ENCODE measurements around the gene NIN. TPM values are rescaled to one million over a fixed set of nuclear protein-coding genes. Genes with fewer than 3 reads are reported as not detected.
"Not testable (repeated sequence)": the region's sequence is repeated elsewhere in the genome, so short reads cannot be mapped to it uniquely, and the experiment has no call there.

The NIN gene
- total RNA-seq, 2 experiments from 2014 or later: 56.9 to 57.9 TPM

- intact Hi-C loops (cut with micrococcal nuclease): loop anchor here (2.0 to 10.0 kb wide), 5 partner anchors 37 to 959 kb away; partner anchors contain the start of genes ARF6 and SOS2
Measured at GRCh38 chr14:50823762-50824636, 7.0 kb downstream of the NIN start.

DNA sequence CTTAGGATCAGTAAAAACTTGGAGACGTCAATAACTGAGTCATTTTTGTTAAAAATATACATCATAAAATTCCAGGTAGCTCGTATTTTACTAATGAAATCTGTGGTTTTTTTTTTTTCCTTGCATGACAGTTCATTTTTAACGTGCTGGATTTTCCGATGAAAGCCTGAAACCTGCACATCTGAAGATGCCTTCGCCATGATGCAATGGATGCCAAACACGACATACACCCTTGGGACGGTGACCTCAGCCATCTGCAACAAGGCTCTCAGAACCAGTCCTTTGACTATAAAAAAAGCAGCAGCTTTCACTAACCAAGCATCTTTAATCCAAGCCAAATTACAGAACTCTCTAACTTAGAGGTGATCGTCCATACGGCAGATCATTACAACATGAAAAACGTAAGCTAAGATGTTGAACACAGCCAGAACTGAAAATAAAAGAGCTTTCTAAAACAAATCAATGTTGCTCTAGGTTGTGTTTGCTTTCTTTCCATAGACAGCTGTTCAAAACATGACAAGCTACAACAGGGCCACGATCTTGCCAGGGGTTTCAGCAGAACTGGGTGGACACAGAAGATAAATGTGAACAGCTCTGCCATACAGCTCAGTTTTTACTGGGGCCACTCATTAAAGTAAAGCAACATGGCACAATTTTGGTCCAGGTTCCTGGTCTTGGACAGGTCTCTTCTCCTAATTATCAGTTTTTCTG is 7.8 kb downstream of the NIN start:
- peaks cover 2% of the 10 kb centered on the region for H3K9me3 Mint-ChIP-seq
- peak; percentile 30 for DNase-seq
- peaks cover 31% of the 10 kb centered on the region for H3K36me3 Mint-ChIP-seq (ENCODE audit: low read depth)
- H3K4me3 Mint-ChIP-seq: peak overlapping the region; percentile 59
- peaks cover 89% of the 10 kb centered on the region for H3K4me1 Mint-ChIP-seq (ENCODE audit: low read depth)
- intact Hi-C loops (cut with micrococcal nuclease): loop anchor here (2.0 to 10.0 kb wide), 5 partner anchors 38 to 958 kb away; partner anchors contain the start of genes ARF6 and SOS2
- H3K27ac Mint-ChIP-seq: peak overlapping the region; percentile 73
- CTCF ChIA-PET: interaction anchor here (0.8 to 3.4 kb wide), 8 partner anchors 10 to 49 kb away, joined by 3 to 18 read pairs (median 6); no protein-coding TSS in a partner anchor
- H3K27me3 Mint-ChIP-seq (ENCODE audit: low read depth): no peaks in the 10 kb centered on the region

More at GRCh38 chr14:50823762-50824636, 7.0 kb downstream of the NIN start:
- Mint-ChIP-seq H3K27me3 (ENCODE audit: low read depth) (no peaks in the 10 kb centered on the region), H3K9me3 (peaks cover 2% of the 10 kb centered on the region), H3K36me3 (ENCODE audit: low read depth) (peaks cover 28% of the 10 kb centered on the region), H3K27ac (peak overlapping the region; percentile 73), H3K4me3 (peak overlapping the region; percentile 59), H3K4me1 (ENCODE audit: low read depth) (peaks cover 90% of the 10 kb centered on the region)
- CTCF ChIA-PET: interaction anchor here (0.8 to 3.4 kb wide), 6 partner anchors 10 to 50 kb away, joined by 3 to 18 read pairs (median 6); no protein-coding TSS in a partner anchor
- DNase-seq: no peak

GRCh38 chr14:50822501-50823042 is 8.4 kb downstream of the NIN start:
- CTCF ChIA-PET: interaction anchor here (0.8 to 3.4 kb wide), 8 partner anchors 8 to 45 kb away, joined by 3 to 18 read pairs (median 8); partner anchors contain the start of gene NIN
- H3K27ac Mint-ChIP-seq: peak overlapping the region; percentile 80
- H3K36me3 Mint-ChIP-seq (ENCODE audit: low read depth): peaks cover 32% of the 10 kb centered on the region
- no peaks in the 10 kb centered on the region for H3K27me3 Mint-ChIP-seq (ENCODE audit: low read depth)
- H3K4me1 Mint-ChIP-seq (ENCODE audit: low read depth): peaks cover 85% of the 10 kb centered on the region
- H3K4me3 Mint-ChIP-seq: peak overlapping the region; percentile 59
- DNase-seq: no peak
- intact Hi-C loops (cut with micrococcal nuclease): loop anchor here (1.0 to 10.0 kb wide), 7 partner anchors 8 to 958 kb away; partner anchors contain the start of genes ARF6 and SOS2
- peaks cover 2% of the 10 kb centered on the region for H3K9me3 Mint-ChIP-seq

DNA sequence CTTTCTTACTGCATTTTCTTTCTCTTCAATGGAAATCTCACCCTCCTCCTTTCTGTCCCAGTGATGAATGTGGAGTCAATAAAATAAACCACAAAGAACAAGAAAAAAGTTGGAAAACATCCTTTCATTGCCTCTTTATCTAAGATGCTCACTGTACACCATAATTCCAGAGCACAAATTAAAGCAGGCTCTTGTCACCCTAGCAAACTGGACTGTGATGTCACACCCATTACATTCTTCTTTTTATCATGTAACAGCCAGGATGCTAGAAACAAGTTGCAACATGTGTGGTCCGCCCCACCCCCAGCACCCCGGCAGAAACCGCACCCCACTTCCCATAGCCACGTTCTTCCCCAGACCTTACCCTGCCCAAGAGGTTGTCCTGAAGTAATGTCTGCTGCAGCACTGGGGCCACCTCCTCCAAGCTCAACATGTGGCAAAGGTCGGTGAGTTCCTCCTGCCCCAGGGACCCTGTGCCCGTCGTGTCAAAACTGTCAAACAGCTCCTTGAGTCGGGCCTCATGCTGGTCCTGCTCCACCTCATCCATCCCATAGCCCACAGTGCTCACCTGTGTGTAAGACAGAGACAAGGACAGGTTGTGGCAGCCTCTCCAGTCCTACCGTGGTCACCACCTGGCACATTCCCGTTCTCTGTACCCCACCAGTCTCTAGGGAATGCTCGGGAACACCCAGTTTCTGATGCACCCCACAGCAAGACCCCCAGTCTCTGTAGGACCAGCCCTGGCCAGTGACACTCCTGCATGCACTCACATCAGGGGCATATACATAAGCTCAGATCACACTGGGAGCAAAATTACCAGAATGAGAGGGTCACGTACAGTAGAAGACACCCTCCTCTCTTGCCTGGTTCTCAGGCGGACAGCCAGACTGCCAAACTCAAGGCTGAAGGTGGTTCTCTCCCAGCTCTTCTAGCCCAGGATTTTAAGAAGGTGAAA is 9.2 kb downstream of the NIN start:
- Mint-ChIP-seq H3K9me3 (peaks cover 2% of the 10 kb centered on the region), H3K4me3 (peak overlapping the region; percentile 59), H3K36me3 (ENCODE audit: low read depth) (peaks cover 29% of the 10 kb centered on the region), H3K27ac (peak overlapping the region; percentile 80), H3K4me1 (ENCODE audit: low read depth) (peaks cover 83% of the 10 kb centered on the region), H3K27me3 (ENCODE audit: low read depth) (no peaks in the 10 kb centered on the region)
- DNase-seq: peak; percentile 71
- CTCF ChIA-PET: interaction anchor here (1.7 to 3.4 kb wide), 7 partner anchors 8 to 45 kb away, joined by 5 to 18 read pairs (median 9); partner anchors contain the start of gene NIN
- intact Hi-C loops (cut with micrococcal nuclease): loop anchor here (1.0 to 10.0 kb wide), 7 partner anchors 8 to 957 kb away; partner anchors contain the start of genes ARF6 and SOS2

DNA sequence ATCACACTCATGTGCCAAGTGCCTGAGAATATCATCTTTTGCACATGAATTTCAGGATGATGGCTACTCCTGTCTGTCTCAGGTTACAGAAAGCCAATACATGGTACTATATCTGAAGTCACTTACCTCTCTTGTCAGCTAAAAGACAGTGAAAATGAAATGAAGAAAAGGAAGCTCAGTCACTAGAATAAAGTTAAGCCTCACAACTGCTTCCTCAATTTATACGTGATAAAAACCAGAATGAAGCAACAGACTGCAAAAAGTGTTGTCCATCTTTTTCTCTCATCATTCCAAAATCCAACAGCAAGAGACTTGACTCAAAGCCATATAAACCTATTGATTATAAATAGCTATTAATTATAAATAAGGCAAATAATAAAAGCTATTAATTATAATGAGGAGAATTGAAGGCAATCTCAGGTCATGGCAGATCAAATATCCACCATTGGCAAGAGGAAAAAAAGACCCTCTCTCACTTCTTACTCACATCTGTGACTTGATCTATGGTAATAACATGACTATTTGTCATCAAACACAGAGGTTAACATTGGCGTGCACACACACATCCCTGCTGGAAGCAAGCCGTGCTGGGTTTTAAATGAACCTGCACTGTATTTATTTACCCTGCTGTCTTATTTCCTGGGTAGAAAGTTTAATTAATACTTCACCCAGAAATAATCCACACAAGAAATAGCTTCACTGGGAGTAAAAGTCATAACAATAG is 10.0 kb downstream of the NIN start:
- DNase-seq: no peak
- Mint-ChIP-seq H3K4me3 (no peak overlapping the region), H3K4me1 (ENCODE audit: low read depth) (peaks cover 83% of the 10 kb centered on the region), H3K27me3 (ENCODE audit: low read depth) (no peaks in the 10 kb centered on the region), H3K36me3 (ENCODE audit: low read depth) (peaks cover 31% of the 10 kb centered on the region), H3K27ac (peak overlapping the region; percentile 80), H3K9me3 (peaks cover 2% of the 10 kb centered on the region)
- CTCF ChIA-PET: interaction anchor here (1.0 to 3.4 kb wide), 6 partner anchors 9 to 133 kb away, joined by 3 to 18 read pairs (median 10); partner anchors contain the start of gene NIN
- intact Hi-C loops (cut with micrococcal nuclease): loop anchor here (5.0 to 10.0 kb wide), 4 partner anchors 299 to 956 kb away; partner anchors contain the start of genes ARF6 and SOS2

DNA sequence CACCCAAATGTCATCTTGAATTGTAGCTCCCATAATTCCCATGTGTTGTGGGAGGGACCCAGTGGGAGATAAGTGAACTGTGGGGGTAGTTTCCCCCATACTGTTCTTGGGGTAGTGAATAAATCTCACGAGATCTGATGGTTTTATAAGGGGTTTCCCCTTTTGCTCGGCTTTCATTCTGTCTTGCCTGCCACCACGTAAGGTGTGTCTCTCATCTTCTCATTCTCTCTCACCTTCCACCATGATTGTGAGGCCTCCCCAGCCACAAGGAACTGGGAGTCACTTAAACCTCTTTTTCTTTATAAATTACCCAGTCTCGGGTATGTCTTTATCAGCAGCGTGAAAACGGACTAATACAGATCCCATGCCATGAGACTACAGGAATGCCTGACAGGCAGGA is 11.7 kb downstream of the NIN start:
- CTCF ChIA-PET: interaction anchor here (1.1 to 1.6 kb wide), 2 partner anchors 8 to 28 kb away, joined by 3 to 5 read pairs; no protein-coding TSS in a partner anchor
- H3K4me3 Mint-ChIP-seq; H3K27me3 Mint-ChIP-seq (ENCODE audit: low read depth); H3K9me3 Mint-ChIP-seq: not testable (repeated sequence)
- Mint-ChIP-seq H3K36me3 (ENCODE audit: low read depth) (peaks cover 43% of the 10 kb centered on the region), H3K4me1 (ENCODE audit: low read depth) (peaks cover 80% of the 10 kb centered on the region), H3K27ac (peak overlapping the region; percentile 70)
- peak; percentile 68 for DNase-seq
- intact Hi-C loops (cut with micrococcal nuclease): loop anchor here (1.0 to 10.0 kb wide), 2 partner anchors 32 to 1225 kb away; partner anchors contain the start of gene LRR1

GRCh38 chr14:50816395-50817047 is 14.4 kb downstream of the NIN start:
- DNase-seq: no peak
- Mint-ChIP-seq H3K27me3 (ENCODE audit: low read depth) (no peaks in the 10 kb centered on the region), H3K4me3 (no peak overlapping the region), H3K36me3 (ENCODE audit: low read depth) (peaks cover 41% of the 10 kb centered on the region), H3K4me1 (ENCODE audit: low read depth) (peaks cover 76% of the 10 kb centered on the region), H3K9me3 (peaks cover 9% of the 10 kb centered on the region), H3K27ac (no peak overlapping the region)
- intact Hi-C loops (cut with micrococcal nuclease): loop anchor here (10.0 kb wide), 1 partner anchor 1222 kb away; the partner anchor contains the start of gene LRR1
- CTCF ChIA-PET: interaction anchor here (1.0 to 1.7 kb wide), 2 partner anchors 8 to 44 kb away, joined by 3 to 6 read pairs; no protein-coding TSS in a partner anchor

GRCh38 chr14:50815526-50815925 is 15.4 kb downstream of the NIN start:
- H3K4me3 Mint-ChIP-seq; DNase-seq; H3K27ac Mint-ChIP-seq; H3K9me3 Mint-ChIP-seq; H3K27me3 Mint-ChIP-seq (ENCODE audit: low read depth); CTCF ChIA-PET: not testable (repeated sequence)
- intact Hi-C loops (cut with micrococcal nuclease): loop anchor here (10.0 kb wide), 1 partner anchor 1221 kb away; the partner anchor contains the start of gene LRR1
- peaks cover 36% of the 10 kb centered on the region for H3K36me3 Mint-ChIP-seq (ENCODE audit: low read depth)
- H3K4me1 Mint-ChIP-seq (ENCODE audit: low read depth): peaks cover 68% of the 10 kb centered on the region

DNA sequence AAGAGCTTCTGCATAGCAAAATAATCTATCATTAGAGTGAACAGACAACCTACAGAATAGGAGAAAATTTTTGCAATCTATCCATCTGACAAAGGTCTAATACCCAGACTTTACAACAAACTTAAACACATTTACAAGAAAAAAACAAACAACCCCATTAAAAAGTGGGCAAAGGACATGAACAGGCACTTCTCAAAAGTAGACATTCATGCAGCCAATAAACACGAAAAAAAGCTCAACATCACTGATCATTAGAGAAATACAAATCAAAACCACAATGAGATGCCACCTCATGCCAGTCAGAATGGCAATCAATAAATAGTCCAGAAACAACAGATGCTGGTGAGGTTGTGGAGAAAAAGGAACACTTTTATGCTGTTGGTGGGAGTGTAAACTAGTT is 15.9 kb downstream of the NIN start:
- H3K9me3 Mint-ChIP-seq; CTCF ChIA-PET; H3K27me3 Mint-ChIP-seq (ENCODE audit: low read depth); DNase-seq; H3K4me3 Mint-ChIP-seq: not testable (repeated sequence)
- intact Hi-C loops (cut with micrococcal nuclease): loop anchor here (10.0 kb wide), 1 partner anchor 1220 kb away; the partner anchor contains the start of gene LRR1
- Mint-ChIP-seq H3K4me1 (ENCODE audit: low read depth) (peaks cover 63% of the 10 kb centered on the region), H3K36me3 (ENCODE audit: low read depth) (peaks cover 31% of the 10 kb centered on the region), H3K27ac (peak overlapping the region; percentile 84)

DNA sequence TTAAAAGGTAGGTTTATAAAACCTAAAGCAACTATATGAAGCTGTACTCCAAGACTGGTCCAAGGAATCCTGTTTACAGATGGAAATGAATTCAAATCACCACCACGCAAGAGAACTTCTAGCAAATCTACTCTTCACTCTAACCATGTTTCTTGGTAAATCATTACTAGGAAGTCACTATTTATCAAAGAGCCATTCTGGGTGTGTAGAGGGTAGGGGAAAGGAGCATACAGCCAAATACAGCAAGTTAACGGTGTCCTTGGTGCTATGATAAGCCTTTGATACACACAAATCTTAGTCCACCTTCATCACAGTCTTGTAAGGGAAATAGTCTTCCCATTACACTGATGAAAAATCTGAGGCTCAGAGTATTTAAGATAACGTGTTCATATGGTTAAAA is 16.8 kb downstream of the NIN start:
- no peaks in the 10 kb centered on the region for H3K27me3 Mint-ChIP-seq (ENCODE audit: low read depth)

More for the DNA sequence above, 16.8 kb downstream of the NIN start:
- H3K4me1 Mint-ChIP-seq (ENCODE audit: low read depth): peaks cover 59% of the 10 kb centered on the region
- CTCF ChIA-PET: interaction anchor here (1.3 kb wide), 1 partner anchor 8 kb away, joined by 5 read pairs; no protein-coding TSS in a partner anchor
- peak overlapping the region; percentile 1 for H3K4me3 Mint-ChIP-seq
- intact Hi-C loops (cut with micrococcal nuclease): loop anchor here (10.0 kb wide), 1 partner anchor 1219 kb away; the partner anchor contains the start of gene LRR1
- H3K27ac Mint-ChIP-seq: peak overlapping the region; percentile 84
- peaks cover 26% of the 10 kb centered on the region for H3K36me3 Mint-ChIP-seq (ENCODE audit: low read depth)
- peaks cover 8% of the 10 kb centered on the region for H3K9me3 Mint-ChIP-seq
- DNase-seq: no peak
